HFFc6 (cell line): ENCODE results near the gene SLC44A3. TPM values are rescaled to one million over a fixed set of nuclear protein-coding genes. Genes with fewer than 3 reads are reported as not detected.

Experiments
- DNase-seq: peaks from one replicate; pipeline ENCODE4 v3.0.0-alpha.2; 2018
- H3K27ac Mint-ChIP-seq: 2 replicates; pipeline ENCODE4 v1.8.0; 2020; ENCODE audit warnings: mild to moderate bottlenecking, mixed read lengths
- H3K27me3 Mint-ChIP-seq: 2 replicates; pipeline ENCODE4 v1.8.0; 2021; ENCODE audit warnings: mild to moderate bottlenecking, moderate library complexity, mixed read lengths; ENCODE audit not compliant: insufficient read depth
- H3K36me3 Mint-ChIP-seq: 2 replicates; pipeline ENCODE4 v1.8.0; 2021; ENCODE audit warnings: low read depth, mixed read lengths
- H3K4me1 Mint-ChIP-seq: 2 replicates; pipeline ENCODE4 v1.8.0; 2020; ENCODE audit warnings: low read depth, mixed read lengths
- H3K4me3 Mint-ChIP-seq: 2 replicates; pipeline ENCODE4 v1.8.0; 2020; ENCODE audit warnings: mild to moderate bottlenecking, moderate library complexity, mixed read lengths
- H3K9me3 Mint-ChIP-seq: 2 replicates; pipeline ENCODE4 v1.8.0; 2020; ENCODE audit warnings: mild to moderate bottlenecking, mixed read lengths
- CTCF ChIP-seq: fragments of 200-600 bp; sonication (generic); IDR thresholded peaks from 2 replicates; pipeline ENCODE4 v1.5.0; 2021; ENCODE audit warnings: antibody characterized with exemption, mild to moderate bottlenecking
- total RNA-seq, 6 experiments: library from RNA; stranded (reverse); fragmentation: NEBNext Ultra II Directional; extraction: Animal tissue kit (Norgen Biotek cat#: 25700); gene quantifications; 2 replicates in 1 of 6; 3 replicates in 5 of 6; pipeline ENCODE4 v1.2.3, GENCODE V29; 2021

Gene SLC44A3
- total RNA-seq, 6 experiments from 2014 or later = 0.62 to 1.8 (median 0.73) TPM

- no peak for TF ChIP-seq CTCF
- Mint-ChIP-seq H3K4me3 (peak overlapping the region; percentile 34; the same call in 1 of the 2 replicates), H3K27me3 (peaks cover 5% of the 10 kb centered on the region; the same call in 1 of the 2 replicates), H3K4me1 (peaks cover 32% of the 10 kb centered on the region), H3K9me3 (no peaks in the 10 kb centered on the region), H3K27ac (peak overlapping the region; percentile 49), H3K36me3 (no peaks in the 10 kb centered on the region)
- peak; percentile 50 for DNase-seq
These were observed 56.2 kb downstream of the SLC44A3 start for GRCh38 chr1:94876362-94876761.

- H3K4me1 Mint-ChIP-seq = peaks cover 29% of the 10 kb centered on the region
- H3K27ac Mint-ChIP-seq = no peak overlapping the region
- H3K27me3 Mint-ChIP-seq = peaks cover 5% of the 10 kb centered on the region; the same call in 1 of the 2 replicates
- no peaks in the 10 kb centered on the region for H3K36me3 Mint-ChIP-seq
- DNase-seq = no peak
- H3K4me3 Mint-ChIP-seq = no peak overlapping the region
- no peak for TF ChIP-seq CTCF
- no peaks in the 10 kb centered on the region for H3K9me3 Mint-ChIP-seq
These were observed 58.2 kb downstream of the SLC44A3 start for GRCh38 chr1:94878329-94878728.

- no peaks in the 10 kb centered on the region for H3K9me3 Mint-ChIP-seq
- H3K27ac Mint-ChIP-seq = peak overlapping the region; percentile 99
- peaks cover 27% of the 10 kb centered on the region for H3K4me1 Mint-ChIP-seq
- TF ChIP-seq CTCF = no peak
- no peaks in the 10 kb centered on the region for H3K36me3 Mint-ChIP-seq
- 0 out of 2 replicates have a peak, but pooled peaks cover 5% of the 10 kb centered on the region for H3K27me3 Mint-ChIP-seq
- peak overlapping the region; percentile 79 for H3K4me3 Mint-ChIP-seq
- peak; percentile 33 for DNase-seq
These were observed 63.5 kb downstream of the SLC44A3 start for GRCh38 chr1:94883691-94884090.

- Mint-ChIP-seq H3K27me3 (0 out of 2 replicates have a peak, but pooled peaks cover 5% of the 10 kb centered on the region), H3K9me3 (no peaks in the 10 kb centered on the region), H3K4me3 (peak overlapping the region; percentile 79), H3K4me1 (peaks cover 27% of the 10 kb centered on the region), H3K36me3 (no peaks in the 10 kb centered on the region), H3K27ac (peak overlapping the region; percentile 99)
- no peak; the same call in 1 of the 2 replicates for TF ChIP-seq CTCF
- peak; percentile 80 for DNase-seq
These were observed 63.9 kb downstream of the SLC44A3 start for GRCh38 chr1:94884106-94884505.

GRCh38 chr1:94884507-94884906 lies 64.3 kb downstream of the SLC44A3 start:
- Mint-ChIP-seq H3K9me3 (no peaks in the 10 kb centered on the region), H3K27ac (peak overlapping the region; percentile 99), H3K36me3 (no peaks in the 10 kb centered on the region), H3K4me3 (peak overlapping the region; percentile 79), H3K27me3 (0 out of 2 replicates have a peak, but pooled peaks cover 5% of the 10 kb centered on the region), H3K4me1 (peaks cover 27% of the 10 kb centered on the region)
- no peak for DNase-seq
- TF ChIP-seq CTCF = no peak
